Medulla oblongata (tissue), 1 donor: ENCODE data around the gene ADCK1.
"Not testable (repeated sequence)": the region's sequence is repeated elsewhere in the genome, so short reads cannot be mapped to it uniquely, and the experiment has no call there.

ENCODE experiments used
- DNase-seq: peaks from one replicate; pipeline ENCODE4 v3.0.0-alpha.2; 2015; ENCODE audit errors: extremely low spot score

ADCK1 gene

GRCh38 chr14:77808250-77808649, 8.3 kb downstream of the ADCK1 start:
- DNase-seq, result no peak

- DNase-seq, result no peak
Measured at GRCh38 chr14:77809011-77809410, 9.1 kb downstream of the ADCK1 start.

- no peak for DNase-seq
Measured at GRCh38 chr14:77812028-77812427, 12.1 kb downstream of the ADCK1 start.

- DNase-seq, result not testable (repeated sequence)
Measured at GRCh38 chr14:77812682-77813081, 12.8 kb downstream of the ADCK1 start.

GRCh38 chr14:77822307-77822706, 22.4 kb downstream of the ADCK1 start:
- DNase-seq, result no peak

GRCh38 chr14:77822741-77823140, 22.8 kb downstream of the ADCK1 start:
- no peak for DNase-seq

- no peak for DNase-seq
Measured at GRCh38 chr14:77823378-77823777, 23.5 kb downstream of the ADCK1 start.

- no peak for DNase-seq
Measured at GRCh38 chr14:77825895-77826519, 26.1 kb downstream of the ADCK1 start.

- DNase-seq, result no peak
Measured at GRCh38 chr14:77830692-77831091, 30.8 kb downstream of the ADCK1 start.

- DNase-seq, result no peak
Measured at GRCh38 chr14:77832297-77832696, 32.4 kb downstream of the ADCK1 start.

- no peak for DNase-seq
Measured at GRCh38 chr14:77837926-77838325, 38.0 kb downstream of the ADCK1 start.

GRCh38 chr14:77838831-77839511, 39.1 kb downstream of the ADCK1 start:
- peak; percentile 87 for DNase-seq

- DNase-seq, result peak; percentile 11
Measured at GRCh38 chr14:77843195-77843594, 43.3 kb downstream of the ADCK1 start.

- no peak for DNase-seq
Measured at GRCh38 chr14:77843651-77844050, 43.7 kb downstream of the ADCK1 start.

GRCh38 chr14:77844802-77845201, 44.9 kb downstream of the ADCK1 start:
- DNase-seq, result no peak

- DNase-seq, result no peak
Measured at GRCh38 chr14:77848031-77848430, 48.1 kb downstream of the ADCK1 start.

GRCh38 chr14:77849711-77850110, 49.8 kb downstream of the ADCK1 start:
- DNase-seq, result no peak

GRCh38 chr14:77853919-77854318, 54.0 kb downstream of the ADCK1 start:
- no peak for DNase-seq

GRCh38 chr14:77856941-77857340, 57.0 kb downstream of the ADCK1 start:
- no peak for DNase-seq

- no peak for DNase-seq
Measured at GRCh38 chr14:77859934-77860570, 60.1 kb downstream of the ADCK1 start.

GRCh38 chr14:77861201-77861600, 61.3 kb downstream of the ADCK1 start:
- DNase-seq, result no peak

GRCh38 chr14:77862154-77862786, 62.4 kb downstream of the ADCK1 start:
- DNase-seq, result peak; percentile 84

GRCh38 chr14:77864085-77864484, 64.2 kb downstream of the ADCK1 start:
- DNase-seq, result no peak
